Measurements from ENCODE around the gene MAX. TPM values are rescaled to one million over a fixed set of nuclear protein-coding genes. Genes with fewer than 3 reads are reported as not detected.

The MAX gene
- total RNA-seq, 1 donor from 2014 or later, result 97.0 TPM

DNA sequence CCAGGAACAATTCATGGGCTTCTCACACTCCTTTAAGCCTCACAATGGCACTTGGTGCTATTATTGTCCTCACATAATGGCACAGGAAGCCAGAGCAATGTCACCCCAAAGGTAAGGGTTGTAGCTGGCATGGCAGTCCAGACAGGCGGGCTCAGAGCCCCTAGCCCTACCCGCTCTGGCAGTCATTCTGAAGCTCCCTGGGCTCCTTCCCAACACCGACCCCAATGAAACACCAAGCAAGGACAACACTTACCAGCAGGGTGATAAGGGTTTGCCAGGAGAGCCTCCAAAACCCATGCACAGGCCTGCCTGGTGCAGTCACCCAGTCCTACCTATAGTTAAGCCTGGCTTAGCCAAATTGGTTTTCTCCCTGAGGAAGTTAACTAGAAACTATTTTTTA, 30.8 kb downstream of the MAX start:
- H3K4me1 Mint-ChIP-seq (ENCODE audit: unreplicated experiment), result peaks cover 21% of the 10 kb centered on the region
- H3K36me3 Mint-ChIP-seq, result peaks cover 29% of the 10 kb centered on the region
- no peak overlapping the region for H3K4me3 Mint-ChIP-seq
- no peak for TF ChIP-seq CTCF (conservative IDR thresholded peaks at IDR 0.05)
- H3K27me3 Mint-ChIP-seq, result no peaks in the 10 kb centered on the region
- H3K27ac Mint-ChIP-seq, result peak overlapping the region; percentile 96
- no peak for DNase-seq (ENCODE audit: extremely low spot score, unreplicated experiment)
- H3K9me3 Mint-ChIP-seq, result no peaks in the 10 kb centered on the region

- peak overlapping the region; percentile 78 for H3K4me3 Mint-ChIP-seq
- DNase-seq (ENCODE audit: extremely low spot score, unreplicated experiment), result no peak
- no peaks in the 10 kb centered on the region for H3K27me3 Mint-ChIP-seq
- TF ChIP-seq CTCF (conservative IDR thresholded peaks at IDR 0.05), result no peak
- peak overlapping the region; percentile 96 for H3K27ac Mint-ChIP-seq
- peaks cover 24% of the 10 kb centered on the region for H3K4me1 Mint-ChIP-seq (ENCODE audit: unreplicated experiment)
- peaks cover 29% of the 10 kb centered on the region for H3K36me3 Mint-ChIP-seq
- H3K9me3 Mint-ChIP-seq, result no peaks in the 10 kb centered on the region
Observed at GRCh38 chr14:65070471-65070976, 31.8 kb downstream of the MAX start.

DNA sequence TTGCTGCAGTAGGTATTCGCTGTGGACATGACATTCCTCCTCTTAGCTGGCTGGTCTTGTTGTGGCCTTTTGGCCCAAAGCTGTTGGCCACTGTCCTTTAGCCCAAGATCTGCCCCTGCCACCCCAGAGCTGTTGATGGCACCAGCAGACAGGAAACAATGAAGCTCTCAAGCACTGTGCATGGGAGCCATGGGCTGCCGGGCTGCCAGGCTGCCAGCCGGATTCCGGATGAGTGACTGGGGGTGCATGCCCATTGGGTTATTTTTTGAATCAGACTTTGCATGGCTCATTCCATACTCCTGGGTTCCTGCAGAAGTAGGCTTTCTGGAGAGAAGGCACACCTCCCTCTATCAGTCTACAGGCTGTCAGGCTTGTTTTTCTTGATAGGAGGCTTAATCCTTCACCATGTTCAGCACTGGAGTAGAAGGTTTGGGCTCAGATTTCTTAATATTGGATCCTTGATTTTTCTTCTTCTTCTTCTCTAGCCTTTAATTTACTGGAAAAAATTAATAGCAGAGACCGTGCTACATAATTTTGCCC, 32.4 kb downstream of the MAX start:
- H3K4me3 Mint-ChIP-seq, result peak overlapping the region; percentile 78
- peak overlapping the region; percentile 96 for H3K27ac Mint-ChIP-seq
- H3K27me3 Mint-ChIP-seq, result no peaks in the 10 kb centered on the region
- H3K4me1 Mint-ChIP-seq (ENCODE audit: unreplicated experiment), result peaks cover 25% of the 10 kb centered on the region
- peaks cover 27% of the 10 kb centered on the region for H3K36me3 Mint-ChIP-seq
- no peak for TF ChIP-seq CTCF (conservative IDR thresholded peaks at IDR 0.05)
- no peak for DNase-seq (ENCODE audit: extremely low spot score, unreplicated experiment)
- H3K9me3 Mint-ChIP-seq, result no peaks in the 10 kb centered on the region

GRCh38 chr14:65065719-65066118, 36.6 kb downstream of the MAX start:
- DNase-seq (ENCODE audit: extremely low spot score, unreplicated experiment), result no peak
- Mint-ChIP-seq H3K27ac (peak overlapping the region; percentile 83), H3K27me3 (no peaks in the 10 kb centered on the region), H3K36me3 (peaks cover 32% of the 10 kb centered on the region), H3K4me1 (ENCODE audit: unreplicated experiment) (peaks cover 12% of the 10 kb centered on the region), H3K9me3 (no peaks in the 10 kb centered on the region), H3K4me3 (peak overlapping the region; percentile 23)
- TF ChIP-seq CTCF (conservative IDR thresholded peaks at IDR 0.05), result no peak

GRCh38 chr14:65062096-65063075, 39.9 kb downstream of the MAX start:
- DNase-seq (ENCODE audit: extremely low spot score, unreplicated experiment), result no peak
- no peak for TF ChIP-seq CTCF (conservative IDR thresholded peaks at IDR 0.05)
- H3K4me3 Mint-ChIP-seq, result no peak overlapping the region
- peaks cover 32% of the 10 kb centered on the region for H3K36me3 Mint-ChIP-seq
- H3K4me1 Mint-ChIP-seq (ENCODE audit: unreplicated experiment), result peaks cover 4% of the 10 kb centered on the region
- no peaks in the 10 kb centered on the region for H3K9me3 Mint-ChIP-seq
- no peaks in the 10 kb centered on the region for H3K27me3 Mint-ChIP-seq
- H3K27ac Mint-ChIP-seq, result no peak overlapping the region
